Hypothalamus (tissue), 51 donors: Measurements from ENCODE around the gene RANBP17.

Experiments
- DNase-seq, 51 donors: peaks; one replicate each; lab custom pipeline; 2025; lab: John Stamatoyannopoulos, UW

RANBP17 gene

DNA sequence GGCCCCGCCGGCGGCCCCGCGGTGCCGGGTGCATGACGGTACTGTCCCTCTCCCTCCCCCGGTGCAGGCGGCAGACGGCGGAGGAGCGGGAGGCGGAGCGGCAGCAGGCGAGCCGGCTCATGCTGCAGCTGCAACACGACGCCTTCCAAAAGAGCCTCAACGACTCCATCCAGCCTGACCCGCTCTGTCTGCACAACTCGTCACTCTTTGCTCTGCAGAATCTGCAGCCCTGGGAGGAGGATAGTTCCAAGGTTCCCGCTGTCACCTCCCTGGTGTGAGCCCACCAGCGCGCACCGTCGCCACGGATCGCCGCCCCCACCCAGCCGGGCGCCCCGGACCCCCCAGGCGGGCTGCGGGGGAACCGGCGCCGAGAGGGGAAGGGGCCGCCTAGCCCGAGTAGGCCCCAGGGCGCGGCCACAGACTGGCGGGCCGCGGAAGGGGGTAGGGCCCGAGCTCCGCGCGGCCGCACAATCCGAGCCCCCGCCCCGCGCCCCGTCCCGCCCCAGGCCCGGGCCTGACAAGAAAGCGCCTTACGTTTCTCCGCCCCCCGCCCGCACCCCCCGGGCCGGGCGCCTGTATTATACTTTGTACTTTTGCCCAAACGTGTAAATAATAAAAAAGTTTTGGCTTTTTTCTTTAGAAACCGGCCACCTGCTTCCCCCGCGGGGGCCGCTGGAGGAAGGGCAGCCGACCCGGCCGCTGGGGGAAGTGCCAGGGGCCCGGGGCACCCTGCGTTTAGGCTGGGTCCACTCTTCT is 449.7 kb downstream of the RANBP17 start:
- no peak for DNase-seq

DNA sequence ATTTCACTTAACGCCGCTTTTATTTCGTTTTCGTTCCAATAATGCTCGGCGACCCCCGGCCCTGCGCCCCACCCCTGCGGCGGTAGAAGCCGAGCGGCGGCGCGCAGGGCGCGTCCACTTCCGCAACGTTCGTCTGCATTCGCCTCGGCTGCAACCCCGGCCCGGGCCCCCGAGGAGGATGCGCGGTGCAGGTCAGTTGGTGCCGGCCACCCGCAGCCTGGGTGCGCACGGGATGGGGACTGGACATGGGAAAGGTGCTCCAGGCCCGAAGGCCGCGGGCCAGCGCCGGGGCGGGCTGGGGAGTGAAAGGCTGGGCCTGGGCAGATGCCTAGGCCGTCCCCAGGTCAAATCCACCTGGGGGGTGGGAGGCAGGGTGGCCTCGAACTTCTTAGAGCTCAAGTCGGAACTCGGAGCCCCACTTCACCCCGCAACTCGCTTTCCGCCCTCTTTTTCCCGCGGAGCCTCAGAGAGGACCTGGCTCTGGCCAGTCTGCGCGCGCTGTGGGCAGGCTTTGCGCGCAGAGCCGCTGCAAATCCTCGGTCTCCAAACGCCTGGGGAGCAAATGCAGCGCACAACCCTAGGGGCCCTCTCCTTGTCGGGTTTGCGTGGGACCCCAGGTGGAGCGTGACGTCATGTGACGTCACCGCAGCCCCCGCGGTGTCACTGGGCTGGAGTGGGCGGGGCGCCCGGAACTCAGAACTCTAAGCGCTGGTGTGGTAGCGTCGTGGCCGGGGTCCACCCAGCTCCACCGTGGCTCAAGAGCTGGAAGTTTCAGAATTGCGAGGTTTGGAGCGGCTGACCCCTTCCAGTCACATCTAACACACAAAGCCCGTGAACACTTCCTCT is 450.5 kb downstream of the RANBP17 start:
- no peak for DNase-seq

DNA sequence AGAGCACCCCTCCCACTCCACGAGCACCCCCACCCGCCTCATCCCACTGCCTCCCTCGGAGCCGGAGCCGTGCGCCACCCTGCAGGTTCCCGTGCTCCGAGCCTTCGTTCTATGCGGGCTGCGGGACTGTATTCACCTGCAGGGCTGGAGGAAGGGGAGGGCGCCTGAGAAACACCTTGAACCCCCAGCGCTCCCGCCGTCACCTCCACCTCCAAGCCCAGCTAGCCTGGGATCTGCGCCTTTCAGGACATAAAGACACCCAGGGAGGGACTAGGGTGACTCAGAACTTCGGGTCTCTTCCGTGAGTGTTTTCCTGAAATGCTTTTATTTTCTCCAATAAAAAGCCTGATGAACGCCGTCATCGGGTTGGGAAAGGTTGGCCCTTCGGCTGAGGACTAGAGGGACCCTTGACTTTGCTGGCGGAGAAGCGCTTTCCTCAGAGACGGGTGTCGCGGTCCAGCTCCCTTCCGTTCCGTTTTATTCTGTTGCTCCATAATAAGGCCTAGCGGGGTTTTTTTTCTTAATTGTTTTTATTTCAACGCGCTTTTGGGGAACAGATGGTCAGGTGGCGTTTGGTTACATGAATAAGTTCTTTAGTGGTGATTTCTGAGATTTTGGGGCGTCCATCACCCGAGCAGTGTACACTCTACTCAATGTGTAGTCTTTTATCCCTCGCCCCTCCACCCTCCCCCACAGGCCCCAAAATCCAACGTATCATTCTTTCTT is 451.8 kb downstream of the RANBP17 start:
- DNase-seq = no peak

DNA sequence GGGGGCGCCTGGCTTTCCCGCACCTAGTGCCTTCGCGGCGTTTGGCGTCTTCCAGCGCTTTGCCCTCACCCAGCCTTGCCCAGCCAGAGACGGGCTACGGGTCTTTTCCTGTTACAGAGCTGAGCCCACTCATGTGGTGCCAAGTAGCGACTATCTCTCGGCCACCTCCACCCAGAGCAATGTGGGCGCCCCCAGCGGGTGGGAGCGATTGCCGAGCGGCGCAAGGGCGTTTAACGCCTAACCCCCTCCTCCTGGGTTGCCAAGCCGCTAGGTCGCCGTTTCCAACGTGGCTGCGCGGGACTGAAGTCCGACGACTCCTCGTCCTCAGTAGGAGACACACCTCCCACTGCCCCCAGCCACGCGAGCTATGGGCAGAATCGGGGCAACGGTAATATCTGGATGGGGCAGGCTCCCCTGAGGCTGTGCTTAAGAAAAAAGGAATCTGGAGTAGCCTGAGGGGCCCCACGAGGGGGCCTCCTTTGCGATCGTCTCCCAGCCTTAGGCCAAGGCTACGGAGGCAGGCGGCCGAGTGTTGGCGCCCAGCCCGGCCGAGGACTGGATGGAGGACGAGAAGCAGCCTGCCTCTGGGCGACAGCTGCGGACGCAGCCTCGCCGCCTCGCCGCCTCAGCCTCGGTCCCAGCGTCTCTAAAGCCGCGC is 453.0 kb downstream of the RANBP17 start:
- DNase-seq = peak in 4 of 51 donors; percentile 6 to 15 (median 8)

DNA sequence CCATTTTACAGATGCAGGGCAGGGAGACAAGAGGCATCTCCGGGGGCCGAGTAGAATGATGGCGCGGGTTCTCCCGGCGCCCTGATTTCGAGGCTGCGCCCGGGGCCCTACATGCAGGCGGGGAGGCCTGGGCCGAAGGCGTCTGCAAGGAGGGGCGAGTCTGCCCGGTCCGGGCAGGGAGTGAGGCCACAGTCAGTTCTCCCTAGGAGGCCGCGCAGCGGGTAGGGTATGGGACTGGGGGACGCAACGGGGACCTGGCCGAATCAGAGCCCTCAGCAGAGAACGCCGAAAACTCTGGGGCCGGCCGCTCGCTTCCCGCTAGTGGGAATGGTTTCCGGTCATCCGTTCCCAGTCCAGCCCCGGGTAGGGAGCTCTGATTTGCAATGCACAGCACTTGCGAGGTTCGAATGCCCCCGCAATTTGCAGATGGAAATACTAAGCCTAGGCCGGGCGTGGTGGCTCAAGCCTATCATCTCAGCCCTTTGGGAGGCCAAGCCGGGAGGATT is 453.6 kb downstream of the RANBP17 start:
- no peak for DNase-seq

DNA sequence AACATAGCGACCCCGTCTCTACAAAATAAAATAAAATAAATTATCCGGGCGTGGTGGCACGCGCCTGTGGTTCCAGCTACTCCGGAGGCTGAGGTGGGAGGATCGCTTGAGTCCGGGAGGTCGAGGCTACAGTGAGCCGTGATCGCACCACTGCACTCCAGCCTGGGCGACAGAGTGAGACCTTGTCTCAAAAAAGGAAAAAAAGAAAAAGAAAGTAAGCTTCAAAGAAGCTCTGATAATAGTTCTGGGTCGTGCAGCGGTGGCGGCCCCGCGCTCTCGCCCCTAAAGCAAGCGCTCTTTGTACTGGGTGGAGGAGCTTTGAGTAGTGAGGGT is 454.1 kb downstream of the RANBP17 start:
- no peak for DNase-seq

DNA sequence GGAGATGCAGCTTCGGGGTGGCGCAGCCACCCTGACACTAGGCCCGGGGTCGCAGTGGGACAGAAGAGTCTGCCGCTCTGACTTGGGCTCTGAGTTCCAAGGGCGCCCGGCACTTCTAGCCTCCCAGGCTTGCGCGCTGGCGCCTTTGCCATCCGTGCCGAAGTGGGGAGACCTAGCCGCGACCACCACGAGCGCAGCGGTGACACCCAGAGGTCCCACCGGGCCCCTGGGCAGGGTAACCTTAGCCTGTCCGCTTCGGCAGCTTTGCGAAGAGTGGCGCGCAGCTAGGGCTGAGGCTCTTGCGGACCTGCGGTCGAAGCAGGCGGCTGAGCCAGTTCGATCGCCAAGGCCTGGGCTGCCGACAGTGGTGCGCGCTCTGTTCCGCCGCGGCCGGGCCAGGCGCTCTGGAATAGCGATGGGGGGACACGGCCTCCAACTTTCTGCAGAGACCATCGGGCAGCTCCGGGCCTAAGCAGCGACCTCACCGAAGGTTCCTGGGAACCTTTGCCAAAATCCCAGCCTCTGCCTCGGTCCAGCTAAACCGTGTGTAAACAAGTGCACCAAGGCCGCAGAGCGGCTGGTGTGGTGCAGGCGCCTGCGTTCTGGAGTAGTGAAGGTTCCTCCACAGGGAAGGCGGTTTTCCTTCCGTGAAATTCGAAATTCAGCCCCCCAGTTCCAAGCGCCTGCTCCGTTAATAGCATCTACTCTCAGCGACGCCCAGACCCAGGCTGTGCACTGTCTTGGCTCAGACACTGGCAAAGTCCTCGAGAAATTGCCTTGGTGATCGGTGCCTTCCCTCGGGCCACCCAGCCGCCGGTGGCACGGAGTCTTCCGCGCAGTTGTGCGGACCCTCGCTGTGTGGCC is 454.7 kb downstream of the RANBP17 start:
- DNase-seq = no peak

DNA sequence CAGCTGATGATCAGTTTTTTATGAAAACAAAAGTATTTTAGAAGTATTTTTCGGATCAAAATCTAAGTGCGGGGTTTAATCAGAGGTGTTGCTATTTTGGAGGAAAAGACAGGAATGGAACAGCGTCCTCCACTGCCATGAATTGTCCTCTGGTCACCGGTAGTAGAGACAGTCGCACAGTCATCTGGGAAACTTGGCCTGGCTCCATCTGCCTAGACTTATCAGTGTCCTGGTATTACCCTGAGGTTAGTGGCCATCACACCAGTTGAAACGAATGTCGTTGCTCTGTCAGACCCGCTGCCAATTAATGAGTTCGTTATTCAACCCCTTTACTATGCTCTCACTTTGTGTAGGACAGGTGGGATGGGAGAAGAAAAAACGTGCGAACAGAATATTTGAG is 455.4 kb downstream of the RANBP17 start:
- DNase-seq = no peak

DNA sequence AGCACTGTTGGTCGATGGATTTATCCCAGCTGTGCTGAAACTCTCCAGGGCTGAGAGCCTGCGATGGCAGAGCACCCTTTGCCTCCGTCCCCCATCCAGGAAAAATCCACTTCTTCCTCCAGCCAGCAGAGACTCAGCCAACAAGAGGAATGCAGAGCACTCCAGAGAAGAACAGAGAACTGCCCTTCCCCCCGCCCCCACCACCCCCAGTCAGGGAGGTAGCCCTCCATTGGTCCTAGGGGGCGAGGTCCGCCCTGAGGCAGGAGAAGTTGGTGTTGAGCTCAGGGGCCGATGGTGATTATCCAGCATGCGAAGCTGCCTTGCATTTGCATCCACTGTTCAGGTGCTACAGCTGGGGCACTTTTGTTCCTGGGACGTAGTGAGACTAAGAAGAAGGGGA is 456.2 kb downstream of the RANBP17 start:
- no peak for DNase-seq

DNA sequence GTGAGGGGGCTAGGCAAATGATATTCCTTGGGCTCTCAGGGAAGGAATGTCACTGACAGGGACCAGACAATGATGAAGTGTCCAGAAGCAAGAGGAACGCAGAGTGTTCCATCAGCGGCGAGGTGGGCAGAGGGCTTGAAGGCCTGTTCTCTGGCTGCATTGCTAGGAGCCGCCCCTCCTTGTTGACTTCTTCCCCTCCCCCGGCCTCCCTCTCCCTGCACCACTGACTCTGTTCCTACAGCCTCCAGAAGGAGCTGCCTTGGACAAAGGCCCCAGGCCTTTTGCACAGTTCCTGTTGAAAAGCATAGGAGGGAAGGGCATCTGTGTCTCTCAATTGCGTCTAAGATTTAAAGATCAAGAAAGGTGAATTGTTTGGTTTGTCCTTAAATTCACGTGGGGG is 459.6 kb downstream of the RANBP17 start:
- no peak for DNase-seq

DNA sequence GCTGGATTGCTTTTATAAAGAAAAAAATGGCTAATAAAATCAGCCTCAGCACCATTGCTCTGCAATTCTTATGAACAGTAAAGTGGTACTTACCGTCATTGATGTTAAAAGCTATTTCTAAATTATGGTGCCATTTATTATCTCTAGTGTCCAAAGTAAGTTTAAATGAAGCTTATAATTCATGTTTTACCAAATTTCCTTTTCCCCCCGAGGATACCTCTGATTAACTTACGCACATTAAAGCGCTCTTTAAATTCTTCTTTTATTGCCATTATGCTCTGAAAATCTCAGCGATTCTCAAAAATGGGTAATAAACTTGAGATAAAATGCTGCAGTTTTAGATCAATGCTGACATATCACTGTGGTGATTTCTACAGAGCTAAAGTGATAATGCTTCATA is 460.7 kb downstream of the RANBP17 start:
- no peak for DNase-seq

DNA sequence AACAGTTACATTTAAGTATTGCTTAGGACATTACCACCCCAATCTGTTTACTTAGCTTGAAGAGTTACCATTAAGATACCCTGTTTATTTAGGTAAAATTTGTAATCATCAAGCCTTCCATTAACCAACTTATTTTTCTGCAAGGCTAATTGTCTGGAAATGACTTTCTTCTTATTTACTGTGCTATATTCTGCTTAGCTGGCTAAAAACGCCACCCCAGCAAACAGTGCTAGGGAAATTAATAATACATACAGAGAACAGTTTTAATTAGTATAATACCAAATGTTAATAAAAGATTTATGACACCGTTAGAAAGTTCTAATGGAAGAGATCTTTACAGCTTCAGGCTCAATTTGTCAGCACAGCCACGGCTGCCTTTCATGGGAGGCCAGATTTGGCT is 461.2 kb downstream of the RANBP17 start:
- no peak for DNase-seq

DNA sequence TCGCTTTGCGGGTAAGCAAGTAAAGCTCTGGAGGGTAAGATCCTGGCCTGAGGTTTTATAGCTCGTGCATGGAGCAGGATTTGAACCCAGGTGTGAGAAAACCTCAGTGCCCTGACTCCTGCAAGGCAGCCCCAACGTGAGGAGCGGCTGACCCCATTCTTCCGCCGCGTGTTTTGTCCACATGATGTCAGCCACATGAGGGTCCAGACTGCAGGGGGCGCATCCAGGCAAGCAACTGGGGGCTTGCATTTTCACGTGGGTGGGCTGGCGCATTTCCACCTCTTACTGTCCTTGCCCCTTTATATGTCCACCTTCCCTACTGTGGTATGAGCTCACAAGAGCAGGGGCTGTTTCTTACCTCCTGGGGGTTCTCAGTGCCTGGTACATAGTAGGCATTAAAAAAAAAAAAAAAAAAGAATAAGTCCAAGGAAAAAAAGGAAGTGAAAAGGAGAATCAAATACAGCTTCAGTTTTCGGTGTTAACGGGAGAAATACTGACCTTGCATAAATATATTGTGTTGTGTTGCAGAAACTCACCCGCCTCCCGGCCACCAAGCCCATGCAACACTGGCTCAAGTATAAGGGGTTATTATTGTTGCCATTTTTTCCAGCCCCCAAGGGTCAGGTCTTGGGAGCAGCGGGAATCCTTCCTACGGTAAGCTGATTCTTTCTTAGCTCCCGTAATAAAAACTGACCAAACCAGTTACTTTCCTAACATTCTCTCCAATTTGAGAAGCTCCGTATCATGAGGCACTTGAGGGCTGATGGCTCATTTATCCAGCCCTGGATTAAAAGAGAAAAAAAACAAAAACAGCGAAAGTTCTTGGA is 462.2 kb downstream of the RANBP17 start:
- DNase-seq = no peak

DNA sequence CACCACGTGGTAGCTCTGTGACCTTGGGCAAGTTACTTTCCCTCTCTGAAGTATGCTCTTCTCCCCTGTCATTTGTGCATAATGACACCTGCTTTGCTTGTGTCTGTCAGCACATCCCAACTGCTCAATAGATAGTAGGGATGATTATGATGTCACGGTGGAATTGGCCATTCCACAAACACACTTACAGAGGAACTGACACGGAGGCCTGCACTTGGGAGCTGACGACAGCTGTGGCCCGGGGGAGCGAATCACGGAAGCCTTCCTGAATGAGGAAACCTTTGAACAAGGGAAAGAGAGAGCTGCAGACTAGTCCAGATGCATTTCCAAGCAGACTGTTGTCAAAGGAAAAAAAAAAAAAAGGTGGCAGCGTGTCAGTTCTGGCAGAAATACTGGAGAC is 468.2 kb downstream of the RANBP17 start:
- DNase-seq = no peak

DNA sequence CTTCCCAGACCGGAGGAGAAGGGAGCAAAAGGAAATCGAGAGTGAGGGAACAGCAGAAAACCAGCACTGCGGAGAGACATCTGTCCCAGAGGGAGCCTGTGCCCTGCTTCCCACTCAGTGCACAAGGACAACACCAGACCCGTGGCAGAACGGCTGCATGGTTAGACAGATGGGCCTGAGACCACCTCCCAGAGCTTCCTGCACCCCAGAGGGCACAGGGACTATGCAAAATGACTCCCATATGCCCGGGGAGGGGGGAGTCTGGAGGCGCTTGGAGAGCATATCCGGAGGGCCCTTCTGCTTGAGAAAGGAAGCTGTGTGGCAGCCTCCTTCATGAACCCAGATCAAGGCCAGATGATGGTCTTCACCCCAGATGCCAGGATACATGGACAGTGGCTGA is 473.8 kb downstream of the RANBP17 start:
- DNase-seq = no peak

DNA sequence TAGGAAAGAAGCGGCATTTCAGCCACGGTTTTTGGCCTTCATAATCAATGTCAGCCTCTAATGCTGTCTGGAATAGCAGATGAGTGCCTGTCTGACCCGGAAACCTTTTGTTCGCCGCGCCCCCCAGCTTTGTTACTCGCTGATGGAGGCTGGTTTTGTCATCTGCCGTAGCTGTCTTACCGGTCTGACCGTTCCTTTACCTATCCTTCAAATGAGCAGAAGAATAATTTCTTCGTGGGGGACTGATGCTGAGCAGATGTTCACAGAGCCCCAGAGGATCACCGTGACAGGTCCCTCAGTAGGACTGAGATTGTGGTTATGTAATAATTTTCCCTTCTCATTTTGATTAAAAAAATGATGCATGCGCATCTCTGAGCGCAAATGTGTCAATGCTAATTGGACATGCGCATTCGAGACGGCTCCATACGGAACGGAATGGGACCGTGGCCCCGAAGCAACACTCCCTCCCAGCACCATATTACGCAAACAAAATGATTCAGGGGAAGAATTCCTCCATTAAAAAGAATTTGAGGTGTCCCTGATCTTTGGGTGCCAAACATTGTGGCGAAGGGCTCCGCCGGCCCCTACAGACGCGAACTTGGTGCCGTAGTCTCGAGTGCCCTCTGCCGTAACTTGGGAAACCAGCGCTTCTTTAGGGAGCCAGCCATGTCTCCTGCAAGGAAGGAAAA is 474.8 kb downstream of the RANBP17 start:
- DNase-seq = peak in 26 of 51 donors; percentile 2 to 74 (median 20)

DNA sequence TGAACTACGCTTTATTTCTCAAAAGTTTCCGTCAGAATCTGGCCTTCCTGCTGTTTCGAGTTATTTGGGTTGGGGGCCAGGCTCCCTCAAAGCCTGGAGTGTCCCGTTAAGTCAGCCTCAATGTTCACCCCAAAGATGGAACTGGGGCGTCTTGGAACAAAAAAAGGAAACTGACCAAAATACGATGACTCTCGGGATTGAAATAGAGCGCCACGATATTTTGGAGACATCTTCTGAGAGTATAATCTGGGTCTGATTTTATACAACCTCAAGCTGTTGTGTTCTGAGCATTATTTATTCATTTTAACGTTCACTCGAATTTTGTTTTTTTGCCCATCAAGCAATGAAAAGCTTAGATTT is 475.4 kb downstream of the RANBP17 start:
- DNase-seq = no peak

DNA sequence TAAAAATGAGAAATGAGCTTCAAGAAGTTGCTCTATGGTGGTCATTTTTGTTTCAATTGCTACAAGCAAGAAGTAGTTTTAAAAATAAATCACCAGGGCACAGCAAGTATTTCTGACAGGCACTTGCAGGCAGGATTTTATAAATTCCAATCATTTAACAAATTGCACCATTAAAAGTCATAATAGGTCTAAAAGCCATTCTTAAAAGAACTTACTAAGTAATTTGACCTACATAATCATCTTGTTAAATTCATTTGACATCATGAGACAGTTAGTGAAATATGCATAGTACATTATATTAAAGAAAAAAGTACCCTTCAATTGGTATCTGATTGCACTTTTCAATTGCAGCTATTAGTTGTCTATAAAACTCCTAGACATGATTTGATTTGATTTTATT is 478.2 kb downstream of the RANBP17 start:
- no peak for DNase-seq
